ENCODE measurements around the gene LRRC8E.

DNA sequence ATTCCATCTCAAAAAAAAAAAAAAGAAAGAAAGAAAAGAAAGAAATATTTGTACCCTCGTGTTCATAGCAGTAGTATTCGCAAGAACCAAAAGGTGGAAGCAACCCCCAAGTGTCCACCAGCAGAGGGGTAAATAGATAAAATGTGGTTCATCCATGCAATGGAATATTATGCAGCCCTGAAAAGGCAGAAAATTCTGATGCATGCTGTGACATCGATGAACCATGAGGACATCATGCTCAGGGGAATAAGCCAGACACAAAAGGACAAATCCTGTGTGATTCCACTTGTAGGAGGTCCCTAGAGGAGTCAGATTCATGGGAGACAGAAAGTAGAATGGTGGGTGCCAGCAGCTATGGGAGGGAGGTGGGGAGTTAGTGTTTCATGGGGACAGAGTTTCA lies 6.4 kb upstream of the LRRC8E start:
- no peak for TF ChIP-seq POLR2A (IDR thresholded peaks at IDR 0.05)
- TF ChIP-seq, protein P1, sequence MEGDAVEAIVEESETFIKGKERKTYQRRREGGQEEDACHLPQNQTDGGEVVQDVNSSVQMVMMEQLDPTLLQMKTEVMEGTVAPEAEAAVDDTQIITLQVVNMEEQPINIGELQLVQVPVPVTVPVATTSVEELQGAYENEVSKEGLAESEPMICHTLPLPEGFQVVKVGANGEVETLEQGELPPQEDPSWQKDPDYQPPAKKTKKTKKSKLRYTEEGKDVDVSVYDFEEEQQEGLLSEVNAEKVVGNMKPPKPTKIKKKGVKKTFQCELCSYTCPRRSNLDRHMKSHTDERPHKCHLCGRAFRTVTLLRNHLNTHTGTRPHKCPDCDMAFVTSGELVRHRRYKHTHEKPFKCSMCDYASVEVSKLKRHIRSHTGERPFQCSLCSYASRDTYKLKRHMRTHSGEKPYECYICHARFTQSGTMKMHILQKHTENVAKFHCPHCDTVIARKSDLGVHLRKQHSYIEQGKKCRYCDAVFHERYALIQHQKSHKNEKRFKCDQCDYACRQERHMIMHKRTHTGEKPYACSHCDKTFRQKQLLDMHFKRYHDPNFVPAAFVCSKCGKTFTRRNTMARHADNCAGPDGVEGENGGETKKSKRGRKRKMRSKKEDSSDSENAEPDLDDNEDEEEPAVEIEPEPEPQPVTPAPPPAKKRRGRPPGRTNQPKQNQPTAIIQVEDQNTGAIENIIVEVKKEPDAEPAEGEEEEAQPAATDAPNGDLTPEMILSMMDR (IDR thresholded peaks at IDR 0.05): no peak

All from stomach (tissue), 4 donors.